ENCODE measurements around the gene SMOC2.

- TF ChIP-seq MAX (IDR thresholded peaks at IDR 0.05) = no peak
- no peak for TF ChIP-seq KDM1A (IDR thresholded peaks at IDR 0.05; ENCODE audit: low read depth)
These were observed 234.4 kb downstream of the SMOC2 start for GRCh38 chr6:168675375-168675774.

Measured in A549 (cell line).